H1 (cell line): ENCODE measurements around the gene NOL9. TPM values are rescaled to one million over a fixed set of nuclear protein-coding genes. Genes with fewer than 3 reads are reported as not detected.

ENCODE experiments used
- CHD2 ChIP-seq: IDR thresholded peaks from 2 replicates; pipeline ENCODE4 v1.6.1; 2012; ENCODE audit warnings: low read length, improper control_type of control experiment
- CREB1 ChIP-seq: IDR thresholded peaks from 2 replicates; pipeline ENCODE4 v1.6.1; 2012; ENCODE audit warnings: inconsistent platforms
- EZH2 ChIP-seq: fragments of 200-600 bp; sonication (generic); IDR thresholded peaks from 2 replicates; pipeline ENCODE4 v1.7.1; 2012; ENCODE audit warnings: low read depth, mild to moderate bottlenecking, moderate library complexity, low read length, inconsistent platforms; ENCODE audit not compliant: severe bottlenecking
- KDM1A ChIP-seq: fragments of 200-600, 300-600 bp; sonication (generic); IDR thresholded peaks from 2 replicates; pipeline ENCODE4 v1.7.1; 2016; ENCODE audit warnings: mild to moderate bottlenecking, low read length, borderline replicate concordance
- KDM4A ChIP-seq: IDR thresholded peaks from one replicate; pipeline ENCODE4 v1.7.1; 2012; ENCODE audit warnings: low read depth, mild to moderate bottlenecking, moderate library complexity, low read length, inconsistent platforms; ENCODE audit not compliant: severe bottlenecking
- RBBP5 ChIP-seq: IDR thresholded peaks from 2 replicates; pipeline ENCODE4 v1.7.1; 2012; ENCODE audit warnings: low read depth, mild to moderate bottlenecking, inconsistent platforms, low read length, moderate library complexity, borderline replicate concordance
- SIN3A ChIP-seq, 2 experiments: IDR thresholded peaks in 1 of 2; conservative IDR thresholded peaks in 1 of 2; 2 replicates each; pipeline ENCODE4 v1.6.1; 2011 to 2012; ENCODE audit warnings: low read length in 2 of 2, improper control_type of control experiment in 1 of 2, low read depth in 1 of 2, mild to moderate bottlenecking in 1 of 2
- SP4 ChIP-seq: IDR thresholded peaks from 2 replicates; pipeline ENCODE4 v1.6.1; 2012; ENCODE audit warnings: low read length, inconsistent platforms
- TAF7 ChIP-seq: optimal IDR thresholded peaks from 2 replicates; pipeline ENCODE3; 2011; ENCODE audit warnings: low read depth, mild to moderate bottlenecking, inconsistent platforms, low read length, moderate library complexity, borderline replicate concordance
- USF2 ChIP-seq: IDR thresholded peaks from 2 replicates; pipeline ENCODE4 v1.6.1; 2011; ENCODE audit warnings: low read length, improper control_type of control experiment
- YY1 ChIP-seq: IDR thresholded peaks from 2 replicates; pipeline ENCODE4 v1.6.1; 2011; ENCODE audit warnings: low read depth, mild to moderate bottlenecking, low read length
- polyA plus RNA-seq, 7 experiments: library from polyadenylated mRNA; depleted of rRNA in 3 of 7; stranded (reverse) in 5 of 7; unstranded in 2 of 7; fragments of >200 nt in 5 of 7; fragments of 200-250 nt in 2 of 7; gene quantifications; 1 replicate in 5 of 7; 2 replicates in 1 of 7; 4 replicates in 1 of 7; pipeline versions ENCODE4 v1.2.1 to v1.2.3, GENCODE V29; 2011 to 2013; ENCODE audit warnings: missing spikeins in 2 of 7, mixed read lengths in 2 of 7
- total RNA-seq: library from RNA; stranded (reverse); fragmentation: NEBNext Ultra II Directional; extraction: Animal tissue kit (Norgen Biotek cat#: 25700); gene quantifications from 2 replicates; pipeline ENCODE4 v1.2.1, GENCODE V29; 2021

The NOL9 gene
- total and polyA plus RNA-seq, 2 of the 8 experiments (the other 6 are each of a cell fraction or from before 2014, with no cell fraction given), result 17.1 to 38.1 TPM

GRCh38 chr1:6596886-6597776 lies 42.8 kb upstream of the NOL9 start (continued):
- TF ChIP-seq SIN3A (conservative IDR thresholded peaks at IDR 0.05 in 1 of 2, IDR thresholded peaks at IDR 0.05 in 1 of 2; ENCODE audit: low read depth in 1 of 2, low read length in 2 of 2), result no peak
- no peak for TF ChIP-seq USF2
- TF ChIP-seq CREB1, result no peak
- no peak for TF ChIP-seq RBBP5
- TF ChIP-seq TAF7, result no peak
- TF ChIP-seq YY1, result no peak
- no peak for TF ChIP-seq SP4
- TF ChIP-seq EZH2, result no peak
- no peak for TF ChIP-seq KDM1A
- TF ChIP-seq CHD2, result no peak
- TF ChIP-seq KDM4A, result no peak
